HEK293T (cell line): ENCODE results near the gene NBL1.
"Not testable (repeated sequence)": the region's sequence is repeated elsewhere in the genome, so short reads cannot be mapped to it uniquely, and the experiment has no call there.

ENCODE experiments used
- CTCF ChIA-PET: fragments of 350-600 bp; formaldehyde crosslinking; extraction: SDS; loops from one replicate; lab custom pipeline; 2021; ENCODE audit warnings: antibody characterized with exemption, inconsistent platforms; lab: Yijun Ruan, JAX
- POLR2A ChIA-PET: fragments of 350-600 bp; formaldehyde crosslinking; extraction: SDS; loops from one replicate; lab custom pipeline; 2020; ENCODE audit warnings: antibody characterized with exemption, inconsistent platforms; lab: Yijun Ruan, JAX
- DNase-seq: peaks from one replicate; pipeline ENCODE4 v3.0.0; 2012; ENCODE audit warnings: mixed read lengths; ENCODE audit errors: extremely low spot score
- ARNT ChIP-seq: fragments of 450-650 bp; IDR thresholded peaks from 2 replicates; pipeline ENCODE4 v1.6.1; 2017; ENCODE audit warnings: mild to moderate bottlenecking
- BHLHE40 ChIP-seq: fragments of 450-650 bp; IDR thresholded peaks from 2 replicates; pipeline ENCODE4 v1.6.1; 2016; ENCODE audit warnings: mild to moderate bottlenecking, moderate library complexity, borderline replicate concordance
- CTBP1 ChIP-seq: fragments of 450-650 bp; IDR thresholded peaks from 2 replicates; pipeline ENCODE4 v1.6.1; 2016; ENCODE audit warnings: borderline replicate concordance
- ELF4 ChIP-seq: fragments of 450-650 bp; IDR thresholded peaks from 2 replicates; pipeline ENCODE4 v1.6.1; 2017; ENCODE audit warnings: antibody characterized with exemption
- FOXA1 ChIP-seq: fragments of 450-650 bp; IDR thresholded peaks from 2 replicates; pipeline ENCODE4 v1.6.1; 2016; ENCODE audit warnings: mild to moderate bottlenecking
- FOXK2 ChIP-seq: fragments of 450-650 bp; IDR thresholded peaks from 2 replicates; pipeline ENCODE4 v1.6.1; 2016; ENCODE audit warnings: mild to moderate bottlenecking
- FOXM1 ChIP-seq: fragments of 450-650 bp; IDR thresholded peaks from 2 replicates; pipeline ENCODE4 v1.6.1; 2017; ENCODE audit warnings: mild to moderate bottlenecking, borderline replicate concordance
- HDGF ChIP-seq: fragments of 450-650 bp; IDR thresholded peaks from 2 replicates; pipeline ENCODE4 v1.6.1; 2017; ENCODE audit warnings: antibody characterized with exemption, borderline replicate concordance
- L3MBTL2 ChIP-seq: fragments of 450-650 bp; conservative IDR thresholded peaks from 2 replicates; pipeline ENCODE4 v1.6.1; 2016; ENCODE audit warnings: mild to moderate bottlenecking
- LEF1 ChIP-seq: fragments of 450-650 bp; IDR thresholded peaks from 2 replicates; pipeline ENCODE4 v1.6.1; 2017; ENCODE audit warnings: mild to moderate bottlenecking, borderline replicate concordance
- NFRKB ChIP-seq: fragments of 450-650 bp; IDR thresholded peaks from 2 replicates; pipeline ENCODE4 v1.6.1; 2016; ENCODE audit warnings: mild to moderate bottlenecking, moderate library complexity
- PKNOX1 ChIP-seq: fragments of 450-650 bp; IDR thresholded peaks from 2 replicates; pipeline ENCODE4 v1.6.1; 2016
- SP1 ChIP-seq: fragments of 450-650 bp; IDR thresholded peaks from 2 replicates; pipeline ENCODE4 v1.6.1; 2017
- SUZ12 ChIP-seq: fragments of 450-650 bp; IDR thresholded peaks from 2 replicates; pipeline ENCODE4 v1.6.1; 2016; ENCODE audit warnings: mild to moderate bottlenecking
- TARDBP ChIP-seq: fragments of 450-650 bp; IDR thresholded peaks from 2 replicates; pipeline ENCODE4 v1.6.1; 2016
- ZNF384 ChIP-seq: fragments of 450-650 bp; IDR thresholded peaks from 2 replicates; pipeline ENCODE4 v1.6.1; 2016

Gene NBL1

GRCh38 chr1:19630720-19631395 lies 13.3 kb upstream of the NBL1 start:
- no peak for DNase-seq
- no peak for TF ChIP-seq L3MBTL2
- TF ChIP-seq PKNOX1, result peak; percentile 66
- no peak for TF ChIP-seq FOXK2
- no peak for TF ChIP-seq ARNT
- TF ChIP-seq CTBP1, result no peak
- TF ChIP-seq FOXA1, result no peak
- TF ChIP-seq SUZ12, result no peak
- no peak for TF ChIP-seq SP1
- CTCF ChIA-PET, result interaction anchor here (0.6 to 1.6 kb wide), 2 partner anchors 20 to 48 kb away, joined by 5 to 6 read pairs; no protein-coding TSS in a partner anchor
- POLR2A ChIA-PET, result interaction anchor here (0.9 to 1.6 kb wide), 3 partner anchors 11 to 34 kb away, joined by 3 read pairs; partner anchors contain the start of gene NBL1

- DNase-seq, result no peak
- ChIA-PET POLR2A (no interaction called here), CTCF (no interaction called here)
- TF ChIP-seq FOXK2 (no peak), FOXA1 (no peak), ELF4 (no peak), FOXM1 (no peak), HDGF (no peak), TARDBP (no peak), CTBP1 (no peak), L3MBTL2 (no peak)
These were observed 11.9 kb upstream of the NBL1 start for GRCh38 chr1:19632211-19632610.

GRCh38 chr1:19633106-19633505 lies 11.0 kb upstream of the NBL1 start:
- DNase-seq, result no peak
- CTCF ChIA-PET, result interaction anchor here (0.6 kb wide), 1 partner anchor 246 kb away, joined by 7 read pairs; no protein-coding TSS in a partner anchor
- no peak for TF ChIP-seq FOXA1
- no peak for TF ChIP-seq NFRKB
- no peak for TF ChIP-seq ZNF384
- TF ChIP-seq FOXM1, result no peak
- TF ChIP-seq SP1, result no peak
- no peak for TF ChIP-seq HDGF
- no peak for TF ChIP-seq L3MBTL2
- TF ChIP-seq ELF4, result no peak
- TF ChIP-seq ARNT, result no peak
- POLR2A ChIA-PET, result no interaction called here

- CTCF ChIA-PET, DNase-seq, POLR2A ChIA-PET: not testable (repeated sequence)
These were observed 9.0 kb upstream of the NBL1 start for GRCh38 chr1:19635064-19635463.

- ChIA-PET CTCF (no interaction called here), POLR2A (no interaction called here)
- no peak for DNase-seq
- TF ChIP-seq L3MBTL2, result no peak
- TF ChIP-seq SUZ12, result no peak
- TF ChIP-seq BHLHE40, result no peak
These were observed 8.5 kb upstream of the NBL1 start for GRCh38 chr1:19635646-19636045.

- no peak for DNase-seq
- CTCF ChIA-PET, result no interaction called here
- POLR2A ChIA-PET, result no interaction called here
- TF ChIP-seq BHLHE40, result no peak
- no peak for TF ChIP-seq SUZ12
- TF ChIP-seq CTBP1, result no peak
- no peak for TF ChIP-seq LEF1
- TF ChIP-seq ELF4, result no peak
These were observed 8.0 kb upstream of the NBL1 start for GRCh38 chr1:19636065-19636464.

GRCh38 chr1:19636749-19637148 lies 7.4 kb upstream of the NBL1 start:
- DNase-seq, POLR2A ChIA-PET, CTCF ChIA-PET: not testable (repeated sequence)

- DNase-seq, result no peak
- CTCF ChIA-PET, result no interaction called here
- TF ChIP-seq ZNF384 (no peak), ELF4 (no peak), TARDBP (no peak), PKNOX1 (no peak), ARNT (no peak), CTBP1 (no peak), HDGF (no peak), FOXK2 (no peak), FOXA1 (no peak), NFRKB (no peak), L3MBTL2 (no peak)
- POLR2A ChIA-PET, result interaction anchor here (0.8 kb wide), 1 partner anchor 13 kb away, joined by 3 read pairs; no protein-coding TSS in a partner anchor
These were observed 6.5 kb upstream of the NBL1 start for GRCh38 chr1:19637606-19638005.
